ES-I3 (cell line): ENCODE results near the gene KRTAP10-1.

ENCODE experiments used
- H3K36me3 ChIP-seq: 2 replicates; pipeline ENCODE4 v1.6.1; 2013; ENCODE audit warnings: mild to moderate bottlenecking, low read length, control low read depth, moderate library complexity; ENCODE audit not compliant: insufficient read depth
- H3K4me1 ChIP-seq: 2 replicates; pipeline ENCODE4 v1.6.1; 2013; ENCODE audit warnings: mild to moderate bottlenecking, control low read depth, low read length; ENCODE audit not compliant: insufficient read depth
- H3K9ac ChIP-seq: 2 replicates; pipeline ENCODE4 v1.6.1; 2013; ENCODE audit warnings: low read depth, mild to moderate bottlenecking, low read length, moderate library complexity
- H3K9me3 ChIP-seq: 2 replicates; pipeline ENCODE4 v1.6.1; 2013; ENCODE audit warnings: mild to moderate bottlenecking, low read length, moderate library complexity; ENCODE audit not compliant: control insufficient read depth, insufficient read depth

Gene KRTAP10-1

GRCh38 chr21:44494418-44494817 is 45.6 kb downstream of the KRTAP10-1 start:
- Histone ChIP-seq H3K4me1 (peaks cover 6% of the 10 kb centered on the region; the same call in 1 of the 2 replicates), H3K9me3 (peaks cover 30% of the 10 kb centered on the region), H3K36me3 (no peaks in the 10 kb centered on the region; the same call in none of the 2 replicates), H3K9ac (no peak overlapping the region)

- H3K4me1 ChIP-seq: peaks cover 5% of the 10 kb centered on the region; the same call in 1 of the 2 replicates
- no peak overlapping the region for H3K9ac ChIP-seq
- H3K9me3 ChIP-seq: peaks cover 43% of the 10 kb centered on the region
- no peaks in the 10 kb centered on the region; the same call in none of the 2 replicates for H3K36me3 ChIP-seq
Measured at GRCh38 chr21:44492567-44493385, 47.2 kb downstream of the KRTAP10-1 start.

GRCh38 chr21:44490816-44491215 is 49.2 kb downstream of the KRTAP10-1 start:
- Histone ChIP-seq H3K9me3 (peaks cover 43% of the 10 kb centered on the region), H3K4me1 (no peaks in the 10 kb centered on the region)

GRCh38 chr21:44490405-44490804 is 49.6 kb downstream of the KRTAP10-1 start:
- no peak overlapping the region for H3K9ac ChIP-seq

More at GRCh38 chr21:44490816-44491215, 49.2 kb downstream of the KRTAP10-1 start:
- H3K9ac ChIP-seq: no peak overlapping the region
- no peaks in the 10 kb centered on the region; the same call in none of the 2 replicates for H3K36me3 ChIP-seq

GRCh38 chr21:44489962-44490361 is 50.0 kb downstream of the KRTAP10-1 start:
- H3K9ac ChIP-seq: no peak overlapping the region
- peaks cover 43% of the 10 kb centered on the region for H3K9me3 ChIP-seq
- no peaks in the 10 kb centered on the region for H3K4me1 ChIP-seq
- no peaks in the 10 kb centered on the region; the same call in none of the 2 replicates for H3K36me3 ChIP-seq

More at GRCh38 chr21:44490405-44490804, 49.6 kb downstream of the KRTAP10-1 start:
- no peaks in the 10 kb centered on the region for H3K4me1 ChIP-seq
- peaks cover 43% of the 10 kb centered on the region for H3K9me3 ChIP-seq
- no peaks in the 10 kb centered on the region; the same call in none of the 2 replicates for H3K36me3 ChIP-seq
